ENCODE data around the gene RPL15. TPM values are rescaled to one million over a fixed set of nuclear protein-coding genes. Genes with fewer than 3 reads are reported as not detected.

RPL15 gene
- total and polyA plus RNA-seq, 2 donors (not counting 1 experiment from before 2014, with no cell fraction given): 2,177 to 5,195 TPM

DNA sequence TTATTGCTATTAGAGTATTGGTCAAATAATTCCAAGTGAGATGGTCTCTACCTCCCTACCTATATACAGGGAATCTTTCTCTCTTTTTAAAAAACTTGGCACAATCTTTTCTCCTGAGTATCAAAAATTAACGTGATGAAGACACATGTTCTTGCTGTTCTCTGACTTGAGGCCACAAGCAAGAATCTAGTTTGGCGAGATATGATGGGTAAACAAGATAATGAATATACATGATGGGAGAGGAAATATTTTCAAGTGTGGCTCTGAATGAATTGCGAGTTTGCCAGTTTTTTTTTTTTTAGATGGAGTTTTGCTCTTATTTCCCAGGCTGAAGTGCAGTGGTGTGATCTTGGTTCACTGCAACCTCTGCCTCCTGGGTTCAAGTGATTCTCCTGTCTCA lies 39.8 kb downstream of the RPL15 start:
- peaks cover 0 to 5% (median 2%) of the 10 kb centered on the region in 3 donors for H3K9me3 ChIP-seq (ENCODE audit: control extremely low read depth in 1 of 3, control insufficient read depth in 2 of 3, insufficient read depth in 1 of 3, low read length in 2 of 3)
- no peak overlapping the region for H3K9ac ChIP-seq (ENCODE audit: low read length)
- peaks cover 60% of the 10 kb centered on the region for H3K79me2 ChIP-seq (ENCODE audit: control insufficient read depth, insufficient read depth, low read length)
- intact Hi-C loops (cut with micrococcal nuclease): loop anchor here (10.0 kb wide), 1 partner anchor 1828 kb away; the partner anchor contains the start of gene NGLY1
- peaks cover 2 to 29% of the 10 kb centered on the region in 2 experiments for H3K36me3 ChIP-seq (replicated peaks in 1 of 2; ENCODE audit: control extremely low read depth in 1 of 2, control insufficient read depth in 1 of 2, extremely low read depth in 1 of 2, insufficient read depth in 2 of 2, low read length in 1 of 2)
- 100% methylated on average over 3 of the region's 3 CpGs for WGBS (ENCODE audit: insufficient coverage)
- DNase-seq (no peak), ATAC-seq (ENCODE audit: low read depth) (no peak)
- TF ChIP-seq, protein P1, sequence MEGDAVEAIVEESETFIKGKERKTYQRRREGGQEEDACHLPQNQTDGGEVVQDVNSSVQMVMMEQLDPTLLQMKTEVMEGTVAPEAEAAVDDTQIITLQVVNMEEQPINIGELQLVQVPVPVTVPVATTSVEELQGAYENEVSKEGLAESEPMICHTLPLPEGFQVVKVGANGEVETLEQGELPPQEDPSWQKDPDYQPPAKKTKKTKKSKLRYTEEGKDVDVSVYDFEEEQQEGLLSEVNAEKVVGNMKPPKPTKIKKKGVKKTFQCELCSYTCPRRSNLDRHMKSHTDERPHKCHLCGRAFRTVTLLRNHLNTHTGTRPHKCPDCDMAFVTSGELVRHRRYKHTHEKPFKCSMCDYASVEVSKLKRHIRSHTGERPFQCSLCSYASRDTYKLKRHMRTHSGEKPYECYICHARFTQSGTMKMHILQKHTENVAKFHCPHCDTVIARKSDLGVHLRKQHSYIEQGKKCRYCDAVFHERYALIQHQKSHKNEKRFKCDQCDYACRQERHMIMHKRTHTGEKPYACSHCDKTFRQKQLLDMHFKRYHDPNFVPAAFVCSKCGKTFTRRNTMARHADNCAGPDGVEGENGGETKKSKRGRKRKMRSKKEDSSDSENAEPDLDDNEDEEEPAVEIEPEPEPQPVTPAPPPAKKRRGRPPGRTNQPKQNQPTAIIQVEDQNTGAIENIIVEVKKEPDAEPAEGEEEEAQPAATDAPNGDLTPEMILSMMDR (IDR thresholded peaks at IDR 0.05): no peak
- TF ChIP-seq EZH2 (IDR thresholded peaks at IDR 0.05; ENCODE audit: borderline replicate concordance, insufficient read depth, low read depth, low read length, poor library complexity, severe bottlenecking): no peak
- Mint-ChIP-seq H3K27me3 (no peaks in the 10 kb centered on the region), H3K4me3 (no peak overlapping the region), H3K4me1 (peaks cover 40% of the 10 kb centered on the region), H3K27ac (no peak overlapping the region), H3K9me3 (ENCODE audit: insufficient read depth) (peaks cover 3% of the 10 kb centered on the region)
- H2AFZ ChIP-seq (ENCODE audit: insufficient read depth, low read depth, low read length, poor library complexity, severe bottlenecking): no peak overlapping the region
- H3K27ac ChIP-seq (ENCODE audit: low read length in 2 of 2): no peak overlapping the region
- H3K4me3 ChIP-seq (ENCODE audit: control extremely low read depth in 1 of 5, extremely low read depth in 1 of 5, insufficient read depth in 1 of 5, low read depth in 2 of 5, low read length in 4 of 5): no peak overlapping the region
- peaks cover 80% of the 10 kb centered on the region for H4K20me1 ChIP-seq (ENCODE audit: control insufficient read depth, insufficient read depth, low read length, poor library complexity, severe bottlenecking)
- POLR2A ChIA-PET: no interaction called here
- no peaks in the 10 kb centered on the region for H3K27me3 ChIP-seq (replicated peaks in 1 of 4; ENCODE audit: control extremely low read depth in 1 of 4, control insufficient read depth in 3 of 4, insufficient read depth in 4 of 4, low read length in 3 of 4)
- no peak overlapping the region for H3K4me2 ChIP-seq (replicated peaks; ENCODE audit: low read depth, low read length, poor library complexity, severe bottlenecking)
- CTCF ChIA-PET: no interaction called here
- H3K4me1 ChIP-seq (ENCODE audit: control insufficient read depth in 2 of 2, insufficient read depth in 2 of 2, low read length in 2 of 2): peaks cover 26 to 27% of the 10 kb centered on the region in 2 donors

DNA sequence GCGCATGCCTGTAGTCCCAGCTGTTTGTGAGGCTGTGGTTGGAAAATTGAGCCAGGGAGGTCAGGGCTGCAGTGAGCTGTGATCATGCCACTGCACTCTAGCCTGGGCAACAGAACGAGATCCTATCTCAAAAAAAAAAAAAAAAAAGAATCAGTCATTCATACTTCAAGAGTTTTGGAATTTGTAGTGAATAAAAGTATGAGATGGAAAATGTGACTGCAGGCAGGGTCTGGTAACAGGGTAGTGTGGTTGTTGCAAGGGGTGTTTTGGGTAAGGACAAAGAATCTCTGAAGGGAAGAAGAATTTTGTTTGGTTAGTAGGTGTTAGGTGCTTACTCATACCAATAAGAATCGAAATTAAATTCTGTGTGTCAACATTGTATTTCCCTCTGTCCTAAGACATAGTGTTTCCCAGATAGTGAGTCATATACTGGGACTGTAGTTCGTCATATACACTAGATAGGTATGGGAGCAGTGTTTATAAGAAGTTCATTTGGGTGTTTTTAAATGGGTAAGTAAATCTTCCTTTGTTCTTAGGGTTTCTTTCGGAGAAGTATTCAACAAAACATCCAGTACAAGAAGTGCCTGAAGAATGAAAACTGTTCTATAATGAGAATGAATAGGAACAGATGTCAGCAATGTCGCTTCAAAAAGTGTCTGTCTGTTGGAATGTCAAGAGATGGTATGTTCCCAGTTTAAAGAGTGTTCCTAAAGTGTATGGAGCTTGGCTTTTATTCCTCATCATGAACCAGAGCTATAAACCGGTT lies 42.4 kb downstream of the RPL15 start:
- TF ChIP-seq, protein P1 (IDR thresholded peaks at IDR 0.05): no peak
- no peak for TF ChIP-seq EZH2 (IDR thresholded peaks at IDR 0.05; ENCODE audit: borderline replicate concordance, insufficient read depth, low read depth, low read length, poor library complexity, severe bottlenecking)
- Histone ChIP-seq H3K27ac (ENCODE audit: low read length in 2 of 2) (no peak overlapping the region), H3K4me1 (ENCODE audit: control insufficient read depth in 2 of 2, insufficient read depth in 2 of 2, low read length in 2 of 2) (peaks cover 2 to 4% of the 10 kb centered on the region in 2 donors), H3K4me3 (ENCODE audit: control extremely low read depth in 1 of 5, extremely low read depth in 1 of 5, insufficient read depth in 1 of 5, low read depth in 2 of 5, low read length in 4 of 5) (no peak overlapping the region), H4K20me1 (ENCODE audit: control insufficient read depth, insufficient read depth, low read length, poor library complexity, severe bottlenecking) (peaks cover 70% of the 10 kb centered on the region), H3K36me3 (replicated peaks in 1 of 2; ENCODE audit: control extremely low read depth in 1 of 2, control insufficient read depth in 1 of 2, extremely low read depth in 1 of 2, insufficient read depth in 2 of 2, low read length in 1 of 2) (peaks cover 2 to 48% of the 10 kb centered on the region in 2 experiments), H3K4me2 (replicated peaks; ENCODE audit: low read depth, low read length, poor library complexity, severe bottlenecking) (no peak overlapping the region), H3K79me2 (ENCODE audit: control insufficient read depth, insufficient read depth, low read length) (peaks cover 37% of the 10 kb centered on the region), H2AFZ (ENCODE audit: insufficient read depth, low read depth, low read length, poor library complexity, severe bottlenecking) (no peak overlapping the region), H3K9me3 (ENCODE audit: control extremely low read depth in 1 of 3, control insufficient read depth in 2 of 3, insufficient read depth in 1 of 3, low read length in 2 of 3) (no peaks in the 10 kb centered on the region), H3K9ac (ENCODE audit: low read length) (no peak overlapping the region), H3K27me3 (replicated peaks in 1 of 4; ENCODE audit: control extremely low read depth in 1 of 4, control insufficient read depth in 3 of 4, insufficient read depth in 4 of 4, low read length in 3 of 4) (no peaks in the 10 kb centered on the region)
- Mint-ChIP-seq H3K4me3 (no peak overlapping the region), H3K27ac (no peak overlapping the region), H3K4me1 (peaks cover 16% of the 10 kb centered on the region), H3K9me3 (ENCODE audit: insufficient read depth) (no peaks in the 10 kb centered on the region), H3K27me3 (no peaks in the 10 kb centered on the region)
- intact Hi-C loops (cut with micrococcal nuclease): loop anchor here (10.0 kb wide), 1 partner anchor 1825 kb away; the partner anchor contains the start of gene NGLY1
- CTCF ChIA-PET: no interaction called here
- ATAC-seq (ENCODE audit: low read depth) (no peak), DNase-seq (no peak)
- POLR2A ChIA-PET: no interaction called here
- WGBS (ENCODE audit: insufficient coverage): no CpG with 5 or more reads among the region's 7 CpGs
